Measurements from ENCODE around the gene ABHD18. TPM values are rescaled to one million over a fixed set of nuclear protein-coding genes. Genes with fewer than 3 reads are reported as not detected.
"Not testable (repeated sequence)": the region's sequence is repeated elsewhere in the genome, so short reads cannot be mapped to it uniquely, and the experiment has no call there.

ABHD18 gene
- 7.7 TPM for total RNA-seq (ENCODE audit: insufficient read depth, low replicate concordance)

GRCh38 chr4:127965062-127965802 is at the start of gene ABHD18, which contains the start of gene MFSD8:
TSS of gene ABHD18 (plus strand) at chr4:127965406. CDS start at chr4:127982956, 17,550 bp downstream.
TSS of gene MFSD8 (minus strand) at chr4:127965173. CDS start at chr4:127965133, 40 bp downstream.
- peak; percentile 99 for DNase-seq (ENCODE audit: low spot score)

DNA sequence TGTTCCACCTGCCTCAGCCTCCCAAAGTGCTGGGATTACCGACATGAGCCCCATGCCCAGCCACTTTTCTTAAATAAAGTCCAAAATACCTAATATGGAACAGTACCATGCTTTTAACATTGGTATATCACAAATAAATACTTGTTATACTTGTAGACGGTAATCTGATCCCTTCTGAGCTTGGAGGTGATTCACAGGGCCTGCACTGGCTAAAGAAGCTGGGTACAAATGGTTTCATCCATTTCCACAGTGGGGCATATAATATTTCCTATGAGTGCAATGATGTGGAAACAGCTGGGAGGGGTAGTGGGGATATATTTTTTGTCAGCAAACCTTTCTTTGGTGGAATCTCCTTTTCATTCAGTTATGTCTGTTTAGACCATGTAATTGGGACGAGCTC is 48.7 kb upstream of the ABHD18 start:
- no peak for DNase-seq (ENCODE audit: low spot score)

- no peak for DNase-seq (ENCODE audit: low spot score)
Measured at GRCh38 chr4:127917151-127917550, 48.1 kb upstream of the ABHD18 start.

GRCh38 chr4:127920521-127920920 is 44.7 kb upstream of the ABHD18 start:
- DNase-seq (ENCODE audit: low spot score) = no peak

- DNase-seq (ENCODE audit: low spot score) = no peak
Measured at GRCh38 chr4:127922226-127922625, 43.0 kb upstream of the ABHD18 start.

DNA sequence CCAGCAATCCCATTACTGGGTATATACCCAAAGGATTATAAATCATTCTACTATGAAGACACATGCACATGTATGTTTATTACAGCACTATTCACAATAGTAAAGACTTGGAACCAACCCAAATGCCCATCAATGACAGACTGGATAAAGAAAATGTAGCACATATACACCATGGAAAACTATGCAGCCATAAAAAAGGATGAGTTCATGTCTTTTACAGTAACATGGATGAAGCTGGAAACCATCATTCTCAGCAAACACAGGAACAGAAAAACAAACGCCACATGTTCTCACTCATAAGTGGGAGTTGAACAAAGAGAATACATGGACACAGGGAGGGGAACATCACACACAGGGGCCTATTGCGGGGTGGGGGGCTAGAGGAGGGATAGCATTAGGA is 39.5 kb upstream of the ABHD18 start:
- not testable (repeated sequence) for DNase-seq (ENCODE audit: low spot score)

DNA sequence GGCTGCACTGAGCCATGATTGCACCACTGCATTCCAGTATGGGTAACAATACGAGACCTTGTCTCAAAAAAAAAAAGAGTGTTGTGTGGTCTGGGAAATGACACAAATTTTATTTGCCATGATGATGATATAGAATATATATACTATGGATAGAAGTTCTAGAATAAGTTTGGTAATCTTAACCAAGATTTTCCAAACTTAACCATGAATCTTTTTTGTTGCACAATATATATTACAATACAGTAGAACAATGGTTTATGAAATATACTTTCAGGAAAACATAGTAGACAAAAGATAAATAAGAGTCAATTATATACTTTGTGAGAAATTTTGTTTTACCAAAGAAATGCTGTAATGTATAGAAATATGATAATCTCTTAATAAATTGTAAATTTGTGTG is 35.0 kb upstream of the ABHD18 start:
- no peak for DNase-seq (ENCODE audit: low spot score)

GRCh38 chr4:127931836-127932235 is 33.4 kb upstream of the ABHD18 start:
- DNase-seq (ENCODE audit: low spot score) = not testable (repeated sequence)

DNA sequence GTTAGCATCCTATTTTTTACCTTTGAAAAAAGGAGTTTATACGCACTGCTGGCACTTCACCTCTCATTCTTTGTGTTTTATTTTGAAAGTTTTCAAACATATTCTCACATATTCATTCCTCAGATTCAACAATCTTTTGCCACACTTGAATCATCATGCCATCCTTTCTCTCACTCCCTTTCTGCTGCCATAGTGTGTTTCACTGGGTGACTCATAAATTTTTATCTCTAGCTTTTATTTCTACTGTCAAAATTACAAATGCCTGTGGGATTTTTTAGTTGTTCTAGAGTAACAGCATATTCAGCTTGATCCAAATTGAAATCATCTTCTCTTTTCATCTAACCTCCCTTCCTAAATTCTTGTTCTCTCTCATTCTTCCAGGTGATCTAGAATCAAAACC is 28.2 kb upstream of the ABHD18 start:
- no peak for DNase-seq (ENCODE audit: low spot score)

GRCh38 chr4:127957105-127957504 is 8.1 kb upstream of the ABHD18 start:
- DNase-seq (ENCODE audit: low spot score) = no peak

GRCh38 chr4:127959794-127960193 is 5.4 kb upstream of the ABHD18 start:
- DNase-seq (ENCODE audit: low spot score) = no peak

GRCh38 chr4:127963633-127964398 is 1.4 kb upstream of the ABHD18 start:
- DNase-seq (ENCODE audit: low spot score) = not testable (repeated sequence)

GRCh38 chr4:127964426-127965061 is 662 bp upstream of the ABHD18 start:
- not testable (repeated sequence) for DNase-seq (ENCODE audit: low spot score)

DNA sequence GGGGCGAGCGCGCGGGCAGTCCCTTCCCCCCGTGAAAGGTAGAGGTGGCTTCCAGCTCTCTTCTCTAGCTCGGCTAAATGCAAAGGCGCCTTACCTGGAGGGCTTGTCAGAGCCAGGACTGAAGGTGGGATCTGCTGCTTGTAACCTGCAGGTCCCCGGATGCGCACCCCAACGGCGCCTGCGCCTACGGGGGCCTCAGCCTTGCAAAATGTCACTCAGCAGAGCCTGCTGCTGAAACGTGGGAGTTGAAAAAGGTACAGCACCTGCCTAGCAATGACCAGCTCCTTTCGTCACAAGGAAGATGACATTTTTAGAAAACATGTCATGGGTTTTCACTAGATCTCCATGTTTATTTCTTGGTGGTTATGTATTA is 583 bp downstream of the ABHD18 start:
- DNase-seq (ENCODE audit: low spot score) = peak; percentile 57

GRCh38 chr4:127967141-127967775 is 2.1 kb downstream of the ABHD18 start:
- no peak for DNase-seq (ENCODE audit: low spot score)

- no peak for DNase-seq (ENCODE audit: low spot score)
Measured at GRCh38 chr4:127968586-127968985, 3.4 kb downstream of the ABHD18 start.

GRCh38 chr4:127970925-127971324 is 5.7 kb downstream of the ABHD18 start:
- DNase-seq (ENCODE audit: low spot score) = not testable (repeated sequence)

- DNase-seq (ENCODE audit: low spot score) = no peak
Measured at GRCh38 chr4:127975121-127975770, 10.0 kb downstream of the ABHD18 start.

DNA sequence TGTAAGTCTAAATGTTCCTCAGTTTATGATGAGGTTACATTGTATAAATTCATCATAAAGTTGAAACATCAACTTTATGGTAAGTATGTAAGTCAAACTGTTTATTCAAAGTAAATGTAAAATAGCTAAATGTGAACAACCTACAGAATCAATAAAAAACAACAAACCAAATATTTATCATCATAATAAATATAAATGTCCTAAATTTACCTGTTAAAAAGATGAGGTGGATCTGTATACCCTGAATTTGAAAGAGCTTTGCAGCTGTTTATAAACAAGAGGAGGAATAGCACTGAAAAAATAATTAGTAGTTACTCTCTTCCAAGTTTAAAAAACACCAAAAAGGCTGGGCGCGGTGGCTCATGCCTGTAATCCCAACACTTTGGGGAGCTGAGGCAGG is 13.7 kb downstream of the ABHD18 start:
- no peak for DNase-seq (ENCODE audit: low spot score)

DNA sequence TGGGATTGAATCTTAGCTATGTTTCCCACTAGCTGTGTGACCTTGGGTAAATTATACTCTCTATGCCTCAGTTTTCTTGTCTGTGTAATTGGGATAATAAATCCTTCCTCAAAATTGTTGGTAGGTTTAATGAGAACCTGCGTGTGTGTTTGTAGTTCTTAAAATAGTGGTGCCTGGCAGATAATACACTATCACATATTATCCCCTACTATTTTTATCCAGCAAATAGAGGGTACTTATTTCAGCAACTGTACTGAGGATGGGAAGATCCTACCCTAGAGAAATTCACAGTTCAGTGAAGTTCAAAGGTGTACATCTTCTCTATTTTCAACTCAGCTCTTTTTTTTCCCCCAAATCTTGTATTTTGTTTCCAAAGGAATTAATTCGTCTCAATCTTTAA is 17.2 kb downstream of the ABHD18 start:
- DNase-seq (ENCODE audit: low spot score) = no peak

- DNase-seq (ENCODE audit: low spot score) = no peak
Measured at GRCh38 chr4:127985989-127986388, 20.8 kb downstream of the ABHD18 start.

Data from umbilical cord (tissue), 2 donors.